Testis (tissue), 3 donors: ENCODE data around the gene SIGLEC8. TPM values are rescaled to one million over a fixed set of nuclear protein-coding genes. Genes with fewer than 3 reads are reported as not detected.
"Not testable (repeated sequence)": the region's sequence is repeated elsewhere in the genome, so short reads cannot be mapped to it uniquely, and the experiment has no call there.

Experiments
- DNase-seq: peaks from one replicate; pipeline ENCODE4 v3.0.0-alpha.2; 2019
- H3K27ac ChIP-seq, 2 donors: fragments of 200-600 bp; sonication (generic); one replicate each; pipeline ENCODE4 v1.5.1; 2019
- H3K27me3 ChIP-seq: fragments of 200-600 bp; sonication (generic); one replicate; pipeline ENCODE4 v1.5.1; 2019
- H3K36me3 ChIP-seq: fragments of 200-600 bp; sonication (generic); one replicate; pipeline ENCODE4 v1.5.1; 2017; ENCODE audit warnings: low read depth; ENCODE audit errors: missing control alignments
- H3K4me1 ChIP-seq: fragments of 200-600 bp; sonication (generic); one replicate; pipeline ENCODE4 v1.5.1; 2019
- H3K4me3 ChIP-seq, 2 donors: fragments of 200-600 bp; sonication (generic); one replicate each; pipeline ENCODE4 v1.5.1; 2017 to 2019
- H3K9me3 ChIP-seq: fragments of 200-600 bp; sonication (generic); one replicate; pipeline ENCODE4 v1.5.1; 2017
- POLR2A ChIP-seq: fragments of 450-650 bp; IDR thresholded peaks from one replicate; pipeline ENCODE4 v1.6.1; 2017; ENCODE audit warnings: antibody characterized with exemption, mild to moderate bottlenecking, moderate library complexity
- WGBS, 2 donors: methylation state at CpG; one replicate each; pipeline ENCODE4 v1.1.5; 2018; 5-methylcytosine and 5-hydroxymethylcytosine counted together
- intact Hi-C: fragments of 100-400 bp; cut with DNase I; formaldehyde crosslinking; loops from one replicate; pipeline ENCODE4 v1.15.1; 2023; ENCODE audit warnings: low total_unique reads
- polyA plus RNA-seq: library from polyadenylated mRNA; stranded (reverse); fragments of 350-450 nt; fragmentation: Illumina TruSeq; extraction: RNeasy Lipid Tissue Mini Kit (QIAGEN cat#74804); gene quantifications from one replicate; pipeline ENCODE4 v1.2.3, GENCODE V29; 2014; ENCODE audit warnings: low read depth, low replicate concordance; ENCODE audit not compliant: insufficient read depth
- total RNA-seq, 2 donors: library from RNA; depleted of rRNA; stranded (reverse); fragments of >200 nt; gene quantifications; one replicate each; pipeline ENCODE4 v1.2.3, GENCODE V29; 2016
- TF ChIP-seq, protein P1 (sequence below), 3 experiments: fragments of 450-650 bp in 2 of 3; fragments of 200-600 bp in 1 of 3; sonication (generic) in 1 of 3; IDR thresholded peaks; one replicate each; pipeline ENCODE4 v1.5.1; 2016 to 2019; ENCODE audit warnings: antibody characterized with exemption in 3 of 3, mild to moderate bottlenecking in 2 of 3, moderate library complexity in 1 of 3

Gene SIGLEC8
- total and polyA plus RNA-seq, 3 donors from 2014 or later: 0.31 to 3.1 (median 0.61) TPM

DNA sequence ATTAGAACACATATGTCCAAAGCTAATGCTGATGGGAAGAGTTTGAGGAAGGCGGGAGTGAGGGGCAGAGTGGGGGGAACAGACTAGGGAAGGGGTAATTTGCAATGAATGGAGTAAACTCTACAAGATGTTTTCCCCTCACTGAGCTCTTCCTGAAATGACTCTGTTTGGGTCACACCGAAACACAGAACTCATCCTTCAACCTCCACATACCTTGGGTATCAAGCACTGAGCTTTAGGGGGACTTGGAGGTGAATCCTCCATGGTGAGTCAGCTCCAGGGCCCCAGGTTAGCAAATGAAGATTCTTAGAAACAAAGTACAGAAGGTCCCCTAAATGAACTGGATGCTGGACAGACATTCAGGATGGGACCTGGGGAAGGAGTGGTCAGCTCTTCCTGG is 39.5 kb downstream of the SIGLEC8 start:
- 65 to 88% methylated on average over 2 of the region's 2 CpGs for WGBS, 2 donors
- intact Hi-C loops: no loop called here

DNA sequence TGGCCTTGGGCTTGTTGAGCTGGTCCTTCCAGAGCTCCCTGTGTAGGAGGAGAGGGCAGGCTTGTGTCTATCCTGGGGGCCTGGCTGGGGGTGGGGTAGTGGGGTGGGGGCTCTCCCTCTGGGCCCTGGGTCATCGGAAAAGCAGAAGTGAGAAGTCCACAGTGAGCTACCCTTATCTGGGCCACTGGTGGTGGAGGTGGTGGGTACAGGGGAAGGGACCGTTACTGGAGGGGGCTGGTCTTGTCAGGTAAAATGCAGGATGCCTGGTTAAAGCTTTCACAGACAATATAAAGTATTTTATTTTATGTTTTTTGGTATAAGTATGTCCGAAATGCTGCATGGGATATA is 40.5 kb downstream of the SIGLEC8 start:
- no peak overlapping the region for H3K27ac ChIP-seq
- H3K4me1 ChIP-seq: no peaks in the 10 kb centered on the region
- H3K4me3 ChIP-seq: no peak overlapping the region
- no peaks in the 10 kb centered on the region for H3K27me3 ChIP-seq
- H3K9me3 ChIP-seq: no peaks in the 10 kb centered on the region
- WGBS, 2 donors: 81 to 89% methylated on average over 3 of the region's 3 CpGs
- no peaks in the 10 kb centered on the region for H3K36me3 ChIP-seq
- intact Hi-C loops: no loop called here
- TF ChIP-seq, protein P1, sequence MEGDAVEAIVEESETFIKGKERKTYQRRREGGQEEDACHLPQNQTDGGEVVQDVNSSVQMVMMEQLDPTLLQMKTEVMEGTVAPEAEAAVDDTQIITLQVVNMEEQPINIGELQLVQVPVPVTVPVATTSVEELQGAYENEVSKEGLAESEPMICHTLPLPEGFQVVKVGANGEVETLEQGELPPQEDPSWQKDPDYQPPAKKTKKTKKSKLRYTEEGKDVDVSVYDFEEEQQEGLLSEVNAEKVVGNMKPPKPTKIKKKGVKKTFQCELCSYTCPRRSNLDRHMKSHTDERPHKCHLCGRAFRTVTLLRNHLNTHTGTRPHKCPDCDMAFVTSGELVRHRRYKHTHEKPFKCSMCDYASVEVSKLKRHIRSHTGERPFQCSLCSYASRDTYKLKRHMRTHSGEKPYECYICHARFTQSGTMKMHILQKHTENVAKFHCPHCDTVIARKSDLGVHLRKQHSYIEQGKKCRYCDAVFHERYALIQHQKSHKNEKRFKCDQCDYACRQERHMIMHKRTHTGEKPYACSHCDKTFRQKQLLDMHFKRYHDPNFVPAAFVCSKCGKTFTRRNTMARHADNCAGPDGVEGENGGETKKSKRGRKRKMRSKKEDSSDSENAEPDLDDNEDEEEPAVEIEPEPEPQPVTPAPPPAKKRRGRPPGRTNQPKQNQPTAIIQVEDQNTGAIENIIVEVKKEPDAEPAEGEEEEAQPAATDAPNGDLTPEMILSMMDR (IDR thresholded peaks at IDR 0.05): no peak
- no peak for TF ChIP-seq POLR2A
- DNase-seq: no peak

More for the DNA sequence above, 39.5 kb downstream of the SIGLEC8 start:
- H3K4me3 ChIP-seq: no peak overlapping the region
- H3K36me3 ChIP-seq: no peaks in the 10 kb centered on the region
- H3K27me3 ChIP-seq: no peaks in the 10 kb centered on the region
- TF ChIP-seq, protein P1 (IDR thresholded peaks at IDR 0.05): no peak
- TF ChIP-seq POLR2A: no peak
- no peaks in the 10 kb centered on the region for H3K9me3 ChIP-seq
- H3K4me1 ChIP-seq: no peaks in the 10 kb centered on the region
- no peak for DNase-seq
- H3K27ac ChIP-seq: no peak overlapping the region

DNA sequence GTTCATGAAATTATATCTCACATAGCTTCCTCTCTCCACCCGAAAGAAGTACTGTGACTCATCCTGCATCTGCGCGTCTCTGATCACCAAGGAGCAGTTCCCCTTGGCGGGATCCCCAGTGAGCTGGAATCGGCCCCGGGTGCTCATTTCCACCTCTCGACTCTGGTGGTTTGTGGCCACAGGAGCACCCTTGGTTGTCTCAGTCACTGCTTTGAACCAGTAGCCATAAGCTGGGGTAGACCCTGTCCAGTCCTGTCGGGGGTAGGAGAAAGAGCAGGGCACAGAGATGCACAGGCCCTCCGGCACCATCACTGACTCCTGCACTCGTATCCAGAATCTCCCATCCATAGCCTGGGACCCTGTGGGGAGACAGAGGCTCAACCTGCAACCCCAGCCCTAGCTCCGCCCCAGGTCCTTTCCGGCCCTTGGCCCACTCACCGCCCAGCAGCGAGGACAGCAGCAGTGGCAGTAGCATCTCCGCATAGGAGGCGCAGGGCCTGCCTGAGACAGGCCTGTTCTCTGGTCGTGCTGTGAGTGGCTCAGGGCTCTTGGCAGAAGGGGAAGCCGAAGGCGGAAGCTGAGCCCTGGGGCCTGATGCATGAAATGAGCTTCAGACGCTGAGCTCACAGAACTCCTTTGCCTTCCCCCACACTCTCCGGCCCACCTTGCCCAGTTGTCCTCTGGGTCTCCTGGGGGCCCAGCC is 41.0 kb downstream of the SIGLEC8 start, which contains the start of gene SIGLEC10:
SIGLEC10 (minus strand) TSS at position 536 of the 703 bp plus-strand sequence; CDS start at position 475, 61 bp downstream.
- Histone ChIP-seq H3K4me1 (no peaks in the 10 kb centered on the region), H3K36me3 (no peaks in the 10 kb centered on the region), H3K4me3 (no peak within 1 kb of the TSS), H3K9me3 (no peaks in the 10 kb centered on the region), H3K27me3 (no peaks in the 10 kb centered on the region), H3K27ac (no peak within 1 kb of the TSS)
- no peak for TF ChIP-seq POLR2A
- TF ChIP-seq, protein P1 (IDR thresholded peaks at IDR 0.05): no peak
- WGBS, 2 donors: 63 to 66% methylated on average over 7 to 21 of the region's 21 CpGs
- DNase-seq: no peak
- intact Hi-C loops: no loop called here

GRCh38 chr19:51416422-51416821 is 41.8 kb downstream of the SIGLEC8 start:
- WGBS, 2 donors: 88% methylated on average over 8 to 15 of the region's 15 CpGs
- H3K4me3 ChIP-seq, H3K27ac ChIP-seq, H3K27me3 ChIP-seq, H3K9me3 ChIP-seq, H3K4me1 ChIP-seq, DNase-seq, H3K36me3 ChIP-seq, intact Hi-C loops: not testable (repeated sequence)

DNA sequence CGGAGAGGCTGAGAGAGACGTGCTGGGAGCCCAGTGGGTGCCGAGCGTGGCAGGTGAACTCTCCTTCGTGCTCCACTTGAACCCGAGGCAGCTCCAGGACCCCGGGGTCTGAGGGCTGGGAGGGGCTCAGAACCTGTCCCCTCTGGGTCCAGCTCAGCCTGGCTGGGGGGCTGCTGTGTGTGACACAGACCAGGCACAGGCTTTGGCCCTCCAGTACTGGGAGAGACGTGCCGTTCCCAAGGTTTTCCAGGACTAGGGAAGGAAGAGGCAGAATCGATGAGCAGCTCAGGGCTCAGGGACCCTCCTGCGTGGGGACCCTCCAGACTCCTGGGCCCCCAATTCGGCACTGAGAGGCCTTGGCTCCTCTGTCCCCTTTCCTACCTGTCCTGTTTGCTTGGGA is 43.1 kb downstream of the SIGLEC8 start:
- intact Hi-C loops: no loop called here
- H3K27me3 ChIP-seq: no peaks in the 10 kb centered on the region

More for the DNA sequence above, 43.1 kb downstream of the SIGLEC8 start:
- H3K9me3 ChIP-seq: no peaks in the 10 kb centered on the region
- H3K4me1 ChIP-seq: no peaks in the 10 kb centered on the region
- TF ChIP-seq POLR2A: no peak
- TF ChIP-seq, protein P1 (IDR thresholded peaks at IDR 0.05): no peak
- H3K27ac ChIP-seq: no peak overlapping the region
- H3K4me3 ChIP-seq: no peak overlapping the region
- H3K36me3 ChIP-seq: no peaks in the 10 kb centered on the region
- WGBS, 2 donors: 85 to 92% methylated on average over 2 to 12 of the region's 12 CpGs
- DNase-seq: no peak
